Esophagus squamous epithelium (tissue), 4 donors: ENCODE results near the gene SAP30.

Source experiments
- POLR2A ChIP-seq, 4 donors: fragments of 450-650 bp; IDR thresholded peaks; one replicate each; pipeline ENCODE4 v1.6.1; 2017; ENCODE audit warnings: antibody characterized with exemption in 4 of 4, mild to moderate bottlenecking in 4 of 4, moderate library complexity in 3 of 4
- TF ChIP-seq, protein P1 (sequence below), 6 experiments: fragments of 450-650 bp in 4 of 6; fragments of 200-600 bp in 2 of 6; sonication (generic) in 2 of 6; IDR thresholded peaks; one replicate each; pipeline ENCODE4 v1.5.1; 2016 to 2019; ENCODE audit warnings: antibody characterized with exemption in 6 of 6, mild to moderate bottlenecking in 4 of 6, moderate library complexity in 4 of 6

DNA sequence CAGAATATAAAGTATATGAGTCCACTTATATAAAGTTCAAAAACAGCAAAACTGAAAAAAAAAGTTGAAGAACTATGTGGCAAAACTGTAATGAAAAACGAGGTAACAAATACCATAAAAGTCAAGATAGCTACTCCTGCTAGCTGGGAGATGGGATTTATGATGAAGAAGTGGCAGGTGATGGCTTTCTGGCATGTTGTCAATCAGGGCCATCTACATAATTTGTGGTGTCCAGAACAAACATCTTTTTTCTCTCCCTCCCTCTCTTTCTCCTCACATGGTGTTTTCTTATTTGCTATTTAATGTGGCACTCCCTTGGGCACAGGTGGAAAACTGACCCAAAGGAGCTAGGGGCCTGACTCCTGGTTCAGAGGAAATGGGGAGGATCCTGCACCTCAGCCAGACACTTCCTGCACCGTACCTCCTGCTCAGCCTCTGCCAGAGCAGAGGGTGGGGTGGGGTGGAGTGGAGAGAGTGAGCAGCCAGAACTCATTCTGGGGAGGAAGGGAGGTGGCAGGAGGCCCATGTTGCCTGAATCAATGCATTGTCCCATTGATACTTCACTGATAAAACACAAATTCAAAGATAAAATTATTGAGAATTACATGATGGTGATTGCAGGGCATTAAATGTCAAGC is 5.3 kb upstream of the SAP30 start:
- TF ChIP-seq POLR2A (IDR thresholded peaks at IDR 0.05) = no peak
- TF ChIP-seq, protein P1, sequence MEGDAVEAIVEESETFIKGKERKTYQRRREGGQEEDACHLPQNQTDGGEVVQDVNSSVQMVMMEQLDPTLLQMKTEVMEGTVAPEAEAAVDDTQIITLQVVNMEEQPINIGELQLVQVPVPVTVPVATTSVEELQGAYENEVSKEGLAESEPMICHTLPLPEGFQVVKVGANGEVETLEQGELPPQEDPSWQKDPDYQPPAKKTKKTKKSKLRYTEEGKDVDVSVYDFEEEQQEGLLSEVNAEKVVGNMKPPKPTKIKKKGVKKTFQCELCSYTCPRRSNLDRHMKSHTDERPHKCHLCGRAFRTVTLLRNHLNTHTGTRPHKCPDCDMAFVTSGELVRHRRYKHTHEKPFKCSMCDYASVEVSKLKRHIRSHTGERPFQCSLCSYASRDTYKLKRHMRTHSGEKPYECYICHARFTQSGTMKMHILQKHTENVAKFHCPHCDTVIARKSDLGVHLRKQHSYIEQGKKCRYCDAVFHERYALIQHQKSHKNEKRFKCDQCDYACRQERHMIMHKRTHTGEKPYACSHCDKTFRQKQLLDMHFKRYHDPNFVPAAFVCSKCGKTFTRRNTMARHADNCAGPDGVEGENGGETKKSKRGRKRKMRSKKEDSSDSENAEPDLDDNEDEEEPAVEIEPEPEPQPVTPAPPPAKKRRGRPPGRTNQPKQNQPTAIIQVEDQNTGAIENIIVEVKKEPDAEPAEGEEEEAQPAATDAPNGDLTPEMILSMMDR (IDR thresholded peaks at IDR 0.05) = no peak
